Activated CD4-positive, alpha-beta T cell treated with anti-CD3 and anti-CD28 coated beads, Interleukin-2, amount 10 ng/mL, durations not matched to agents 7 days and 5 days (primary cell): ENCODE results near the gene LILRB4. TPM values are rescaled to one million over a fixed set of nuclear protein-coding genes. Genes with fewer than 3 reads are reported as not detected.
"Not testable (repeated sequence)": the region's sequence is repeated elsewhere in the genome, so short reads cannot be mapped to it uniquely, and the experiment has no call there.

Experiments
- CTCF ChIA-PET: fragments of 350-600 bp; sonication (Branson Sonifier 250); formaldehyde crosslinking; loops from one replicate; lab custom pipeline; 2021; ENCODE audit warnings: antibody characterized with exemption; lab: Charles Lee
- POLR2A ChIA-PET: fragments of 350-600 bp; sonication (Branson Sonifier 250); formaldehyde crosslinking; loops from one replicate; lab custom pipeline; 2021; ENCODE audit warnings: antibody characterized with exemption; lab: Charles Lee
- DNase-seq: peaks from one replicate; pipeline ENCODE4 v3.0.0-alpha.2; 2020
- H3K27ac Mint-ChIP-seq: one replicate; pipeline ENCODE4 v1.8.0; 2021; ENCODE audit warnings: mild to moderate bottlenecking, moderate library complexity, mixed read lengths
- H3K27me3 Mint-ChIP-seq: one replicate; pipeline ENCODE4 v1.8.0; 2021; ENCODE audit warnings: mixed read lengths
- H3K36me3 Mint-ChIP-seq: one replicate; pipeline ENCODE4 v1.8.0; 2021; ENCODE audit warnings: low read depth, mixed read lengths
- H3K4me1 Mint-ChIP-seq: one replicate; pipeline ENCODE4 v1.8.0; 2021; ENCODE audit warnings: mixed read lengths
- H3K4me3 Mint-ChIP-seq: one replicate; pipeline ENCODE4 v1.8.0; 2021; ENCODE audit warnings: mild to moderate bottlenecking, moderate library complexity, mixed read lengths
- H3K9me3 Mint-ChIP-seq: one replicate; pipeline ENCODE4 v1.8.0; 2021; ENCODE audit warnings: mixed read lengths
- total RNA-seq, 2 experiments: library from RNA; stranded (reverse); gene quantifications; one replicate each; pipeline ENCODE4 v1.2.3, GENCODE V29; 2021

The LILRB4 gene
- total RNA-seq, 2 experiments from 2014 or later = not detected

GRCh38 chr19:54654447-54655321, 8.1 kb upstream of the LILRB4 start:
- no peak overlapping the region for H3K4me3 Mint-ChIP-seq
- peaks cover 4% of the 10 kb centered on the region for H3K27me3 Mint-ChIP-seq
- CTCF ChIA-PET = interaction anchor here (0.6 to 0.9 kb wide), 3 partner anchors 206 to 1189 kb away, joined by 3 to 4 read pairs (median 3); partner anchors contain the start of gene LENG8
- no peaks in the 10 kb centered on the region for H3K4me1 Mint-ChIP-seq
- no peaks in the 10 kb centered on the region for H3K36me3 Mint-ChIP-seq
- POLR2A ChIA-PET = interaction anchor here (0.7 kb wide), 1 partner anchor 18 kb away, joined by 3 read pairs; no protein-coding TSS in a partner anchor
- H3K27ac Mint-ChIP-seq = no peak overlapping the region
- no peaks in the 10 kb centered on the region for H3K9me3 Mint-ChIP-seq
- no peak for DNase-seq

DNA sequence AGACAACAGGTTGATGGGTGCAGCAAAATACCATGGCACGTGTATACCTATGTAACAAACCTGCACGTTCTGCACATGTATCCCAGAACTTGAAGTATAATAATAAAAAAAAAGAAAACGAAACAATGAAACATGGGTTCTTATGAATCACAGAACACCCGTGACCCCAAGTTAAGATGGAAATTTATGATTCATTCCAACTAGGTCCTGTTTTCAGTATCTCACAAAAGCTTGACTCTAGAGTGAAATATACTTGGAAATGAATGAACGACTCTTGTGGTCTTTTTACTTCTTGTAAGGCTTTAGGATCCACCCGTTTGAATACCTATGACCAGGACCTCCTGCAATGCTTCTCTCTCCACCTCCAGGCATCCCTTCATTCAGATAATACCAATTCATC, 3.5 kb upstream of the LILRB4 start:
- Mint-ChIP-seq H3K4me3 (no peak overlapping the region), H3K9me3 (no peaks in the 10 kb centered on the region), H3K4me1 (no peaks in the 10 kb centered on the region), H3K27ac (no peak overlapping the region), H3K27me3 (peaks cover 13% of the 10 kb centered on the region), H3K36me3 (no peaks in the 10 kb centered on the region)
- ChIA-PET CTCF (no interaction called here), POLR2A (interaction anchor here (0.7 kb wide), 1 partner anchor 211 kb away, joined by 8 read pairs; no protein-coding TSS in a partner anchor)
- no peak for DNase-seq

DNA sequence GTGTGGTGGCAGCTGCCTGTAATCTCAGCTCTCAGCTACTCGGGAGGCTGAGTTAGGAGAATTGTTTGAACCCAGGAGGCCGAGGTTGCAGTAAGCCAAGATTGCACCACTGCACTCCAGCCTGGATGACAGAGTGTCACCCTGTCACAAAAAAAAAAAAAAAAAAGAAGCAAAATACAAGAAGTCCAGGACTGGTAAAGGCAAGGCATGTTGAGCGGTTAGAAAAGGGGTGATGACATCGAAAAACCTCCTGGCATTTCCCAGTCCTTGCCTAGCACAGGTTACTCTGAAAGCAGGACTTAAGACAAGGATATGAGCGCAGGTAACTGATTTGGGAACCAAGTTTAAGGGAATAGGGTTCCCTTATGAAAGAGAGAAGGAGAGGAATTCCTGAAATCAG, 2.5 kb upstream of the LILRB4 start:
- CTCF ChIA-PET = no interaction called here
- H3K9me3 Mint-ChIP-seq = no peaks in the 10 kb centered on the region
- H3K27ac Mint-ChIP-seq = no peak overlapping the region
- POLR2A ChIA-PET = no interaction called here
- H3K4me3 Mint-ChIP-seq = no peak overlapping the region
- no peaks in the 10 kb centered on the region for H3K4me1 Mint-ChIP-seq
- no peak for DNase-seq
- H3K36me3 Mint-ChIP-seq = no peaks in the 10 kb centered on the region
- peaks cover 13% of the 10 kb centered on the region for H3K27me3 Mint-ChIP-seq

- ChIA-PET POLR2A (no interaction called here), CTCF (no interaction called here)
- no peak for DNase-seq
- Mint-ChIP-seq H3K27me3 (peaks cover 13% of the 10 kb centered on the region), H3K36me3 (no peaks in the 10 kb centered on the region), H3K9me3 (no peaks in the 10 kb centered on the region), H3K4me1 (no peaks in the 10 kb centered on the region), H3K27ac (no peak overlapping the region), H3K4me3 (no peak overlapping the region)
Observed at GRCh38 chr19:54660964-54661363, 1.8 kb upstream of the LILRB4 start.

- no peak overlapping the region for H3K4me3 Mint-ChIP-seq
- no peaks in the 10 kb centered on the region for H3K36me3 Mint-ChIP-seq
- H3K27ac Mint-ChIP-seq = no peak overlapping the region
- H3K27me3 Mint-ChIP-seq = peaks cover 13% of the 10 kb centered on the region
- no peak for DNase-seq
- CTCF ChIA-PET = interaction anchor here (0.6 kb wide), 1 partner anchor 73 kb away, joined by 3 read pairs; no protein-coding TSS in a partner anchor
- POLR2A ChIA-PET = no interaction called here
- H3K9me3 Mint-ChIP-seq = no peaks in the 10 kb centered on the region
- H3K4me1 Mint-ChIP-seq = no peaks in the 10 kb centered on the region
Observed at GRCh38 chr19:54661846-54662481, 821 bp upstream of the LILRB4 start.

GRCh38 chr19:54665530-54665929, 2.7 kb downstream of the LILRB4 start:
- H3K27me3 Mint-ChIP-seq = peaks cover 11% of the 10 kb centered on the region
- ChIA-PET POLR2A (no interaction called here), CTCF (no interaction called here)
- no peaks in the 10 kb centered on the region for H3K4me1 Mint-ChIP-seq
- H3K4me3 Mint-ChIP-seq = no peak overlapping the region
- DNase-seq = no peak
- H3K36me3 Mint-ChIP-seq = no peaks in the 10 kb centered on the region
- H3K27ac Mint-ChIP-seq = no peak overlapping the region
- H3K9me3 Mint-ChIP-seq = no peaks in the 10 kb centered on the region

DNA sequence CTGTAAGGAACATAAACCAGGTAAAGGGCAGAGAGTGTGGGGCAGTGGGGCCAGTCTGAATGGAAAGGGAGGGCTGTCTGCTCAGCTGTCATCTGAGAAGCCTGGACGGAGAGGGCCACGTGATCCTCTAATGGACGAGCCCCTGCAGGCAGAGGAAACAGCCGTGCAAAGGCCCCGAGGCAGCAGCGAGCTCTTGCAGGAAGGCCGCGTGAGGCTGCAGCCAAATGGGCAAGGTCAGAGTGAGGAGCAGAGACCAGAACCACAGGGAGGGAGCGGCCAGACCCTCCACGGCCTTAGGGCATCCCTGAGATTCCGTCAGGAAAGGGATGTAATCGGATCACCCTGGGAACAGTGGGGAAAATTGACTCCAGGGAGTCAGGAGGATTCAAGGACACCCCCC, 4.4 kb downstream of the LILRB4 start:
- no peak for DNase-seq
- ChIA-PET POLR2A (no interaction called here), CTCF (no interaction called here)
- H3K4me3 Mint-ChIP-seq = no peak overlapping the region
- H3K9me3 Mint-ChIP-seq = no peaks in the 10 kb centered on the region
- H3K36me3 Mint-ChIP-seq = no peaks in the 10 kb centered on the region
- H3K27me3 Mint-ChIP-seq = peaks cover 7% of the 10 kb centered on the region
- no peak overlapping the region for H3K27ac Mint-ChIP-seq
- no peaks in the 10 kb centered on the region for H3K4me1 Mint-ChIP-seq

- no peaks in the 10 kb centered on the region for H3K36me3 Mint-ChIP-seq
- H3K4me1 Mint-ChIP-seq = no peaks in the 10 kb centered on the region
- no peak overlapping the region for H3K27ac Mint-ChIP-seq
- DNase-seq = no peak
- ChIA-PET POLR2A (no interaction called here), CTCF (no interaction called here)
- H3K9me3 Mint-ChIP-seq = no peaks in the 10 kb centered on the region
- no peak overlapping the region for H3K4me3 Mint-ChIP-seq
- peaks cover 7% of the 10 kb centered on the region for H3K27me3 Mint-ChIP-seq
Observed at GRCh38 chr19:54668353-54668752, 5.6 kb downstream of the LILRB4 start.

- no peak overlapping the region for H3K4me3 Mint-ChIP-seq
- ChIA-PET CTCF (interaction anchor here (0.5 kb wide), 1 partner anchor 798 kb away, joined by 5 read pairs; no protein-coding TSS in a partner anchor), POLR2A (no interaction called here)
- no peak overlapping the region for H3K27ac Mint-ChIP-seq
- peaks cover 7% of the 10 kb centered on the region for H3K27me3 Mint-ChIP-seq
- H3K36me3 Mint-ChIP-seq = no peaks in the 10 kb centered on the region
- H3K9me3 Mint-ChIP-seq = no peaks in the 10 kb centered on the region
- DNase-seq = no peak
- H3K4me1 Mint-ChIP-seq = no peaks in the 10 kb centered on the region
Observed at GRCh38 chr19:54670576-54671357, 8.0 kb downstream of the LILRB4 start.

- Mint-ChIP-seq H3K27me3 (peaks cover 8% of the 10 kb centered on the region), H3K4me1 (no peaks in the 10 kb centered on the region), H3K9me3 (no peaks in the 10 kb centered on the region), H3K36me3 (no peaks in the 10 kb centered on the region), H3K27ac (no peak overlapping the region), H3K4me3 (no peak overlapping the region)
- no peak for DNase-seq
- CTCF ChIA-PET = interaction anchor here (0.7 to 1.5 kb wide), 3 partner anchors 25 to 468 kb away, joined by 3 to 4 read pairs (median 3); no protein-coding TSS in a partner anchor
- POLR2A ChIA-PET = no interaction called here
Observed at GRCh38 chr19:54673222-54673621, 10.4 kb downstream of the LILRB4 start.

GRCh38 chr19:54674021-54674617, 11.3 kb downstream of the LILRB4 start:
- ChIA-PET CTCF (interaction anchor here (0.6 to 1.5 kb wide), 5 partner anchors 9 to 875 kb away, joined by 3 to 6 read pairs (median 4); no protein-coding TSS in a partner anchor), POLR2A (no interaction called here)
- peak; percentile 46 for DNase-seq
- H3K27ac Mint-ChIP-seq = no peak overlapping the region
- H3K4me3 Mint-ChIP-seq = no peak overlapping the region
- peaks cover 6% of the 10 kb centered on the region for H3K27me3 Mint-ChIP-seq
- no peaks in the 10 kb centered on the region for H3K9me3 Mint-ChIP-seq
- no peaks in the 10 kb centered on the region for H3K4me1 Mint-ChIP-seq
- H3K36me3 Mint-ChIP-seq = no peaks in the 10 kb centered on the region

DNA sequence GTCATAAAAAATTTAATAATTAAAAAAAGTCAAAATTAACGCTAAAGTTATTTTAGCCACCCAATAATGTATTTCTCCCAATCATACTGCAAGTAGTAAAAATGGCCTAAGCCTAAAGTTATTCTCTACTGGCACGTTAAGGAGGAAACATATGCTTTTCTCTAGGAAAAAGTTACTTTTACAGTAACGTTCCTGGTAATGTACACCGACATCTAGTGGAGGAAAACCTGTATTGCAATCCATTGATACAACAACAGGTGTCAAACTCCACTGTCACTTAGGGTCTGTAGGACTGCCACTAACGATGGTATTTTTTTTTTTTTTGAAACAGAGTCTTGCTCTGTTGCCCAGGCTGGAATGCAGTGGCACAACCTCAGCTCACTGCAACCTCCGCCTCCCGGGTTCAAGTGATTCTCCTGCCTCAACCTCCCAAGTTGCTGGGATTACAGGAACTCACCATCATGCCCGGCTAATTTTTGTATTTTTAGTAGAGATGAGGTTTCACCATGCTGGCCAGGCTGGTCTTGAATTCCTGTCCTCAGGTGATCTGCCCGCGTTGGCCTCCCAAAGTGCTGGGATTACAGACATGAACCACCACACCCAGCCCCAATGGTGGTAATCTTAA, 13.5 kb downstream of the LILRB4 start:
- H3K4me3 Mint-ChIP-seq, H3K4me1 Mint-ChIP-seq, POLR2A ChIA-PET, H3K36me3 Mint-ChIP-seq, H3K27me3 Mint-ChIP-seq, H3K27ac Mint-ChIP-seq, H3K9me3 Mint-ChIP-seq: not testable (repeated sequence)
- CTCF ChIA-PET = interaction anchor here (1.0 kb wide), 1 partner anchor 197 kb away, joined by 5 read pairs; no protein-coding TSS in a partner anchor
- DNase-seq = peak; percentile 52
